ENCODE measurements around the gene PKDCC.
"Not testable (repeated sequence)": the region's sequence is repeated elsewhere in the genome, so short reads cannot be mapped to it uniquely, and the experiment has no call there.

Gene PKDCC

DNA sequence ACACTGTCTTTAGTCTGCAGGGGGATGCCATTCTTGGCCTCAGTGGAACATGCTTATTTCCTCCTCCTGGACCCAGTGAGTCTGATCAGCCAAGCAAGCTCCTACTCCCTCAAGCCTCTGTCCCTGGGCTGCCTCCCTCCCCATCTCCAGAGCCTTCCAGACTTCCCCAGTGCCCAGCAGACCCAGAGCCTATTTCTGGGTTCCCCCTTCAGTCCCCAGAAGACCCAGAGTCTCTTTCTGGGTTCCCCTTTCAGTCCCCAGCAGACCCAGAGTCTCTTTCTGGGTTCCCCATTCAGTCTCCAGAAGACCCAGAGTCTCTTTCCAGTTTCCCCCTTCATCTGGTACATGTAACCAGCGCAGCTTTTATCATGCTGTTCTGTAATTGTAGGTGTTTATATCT lies 17.0 kb upstream of the PKDCC start:
- no peak for DNase-seq (ENCODE audit: low read depth)

DNA sequence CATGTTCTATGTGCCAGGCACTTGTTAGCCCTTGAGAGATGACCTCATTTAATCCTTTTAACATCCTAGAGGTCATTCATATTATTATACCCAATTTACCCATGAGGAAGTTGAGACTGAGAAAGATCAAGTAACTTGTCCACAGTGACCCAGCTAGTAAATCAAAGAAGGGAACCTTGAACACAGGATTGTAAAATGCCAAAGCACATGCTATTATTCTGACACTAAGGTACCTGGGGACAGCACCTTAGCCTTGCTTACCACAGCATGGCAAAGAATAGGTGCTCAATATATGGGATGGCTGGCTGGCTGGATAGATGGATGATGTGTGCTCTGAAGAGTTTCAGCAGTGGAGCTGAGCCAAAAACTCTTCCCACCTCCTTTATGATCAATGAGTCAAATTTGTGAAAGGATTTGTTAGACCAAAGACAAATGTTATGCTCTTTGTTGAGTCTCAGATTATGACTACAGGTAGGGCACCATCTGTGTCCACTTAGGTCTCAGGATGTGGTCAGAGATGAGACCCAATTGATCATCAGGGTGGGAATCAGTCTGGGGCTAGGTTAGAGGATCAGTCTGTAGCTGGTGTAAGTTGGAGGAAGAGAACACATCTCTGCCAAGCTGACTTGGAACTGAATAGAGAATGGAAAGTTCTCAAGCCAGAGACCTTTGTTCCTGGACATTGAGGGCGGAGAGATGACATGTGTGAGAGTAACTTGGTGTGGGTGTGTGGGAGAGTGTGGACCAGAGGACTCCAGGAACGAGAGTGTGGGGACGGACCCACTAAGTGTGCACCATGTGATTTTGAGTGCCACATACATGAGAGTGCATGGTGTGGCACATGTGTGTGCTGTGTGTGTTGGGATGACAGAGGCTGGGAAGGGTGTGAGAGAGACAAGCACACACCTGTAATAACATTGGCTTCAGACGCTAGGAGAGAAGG lies 16.3 kb upstream of the PKDCC start:
- DNase-seq (ENCODE audit: low read depth), result no peak

DNA sequence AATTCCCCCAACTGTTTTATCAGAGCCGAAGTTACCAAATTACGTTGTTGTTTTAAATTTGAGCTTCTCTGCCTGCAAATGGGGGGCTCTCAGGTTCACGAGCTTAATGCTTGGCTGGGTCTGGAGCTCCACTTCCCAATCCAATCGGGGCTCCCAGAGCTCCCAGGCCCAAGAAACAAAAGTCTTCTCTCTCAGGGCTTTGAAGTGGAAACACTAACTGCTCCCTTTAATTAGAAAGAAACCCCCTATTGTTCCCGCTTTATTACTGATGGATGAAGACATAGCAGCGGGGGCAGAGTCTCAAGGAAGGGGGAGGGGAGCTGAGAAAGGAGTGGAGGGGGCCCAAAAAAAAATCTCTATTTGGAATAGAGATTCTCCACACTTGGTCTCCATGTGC lies 15.6 kb upstream of the PKDCC start:
- DNase-seq (ENCODE audit: low read depth), result no peak

DNA sequence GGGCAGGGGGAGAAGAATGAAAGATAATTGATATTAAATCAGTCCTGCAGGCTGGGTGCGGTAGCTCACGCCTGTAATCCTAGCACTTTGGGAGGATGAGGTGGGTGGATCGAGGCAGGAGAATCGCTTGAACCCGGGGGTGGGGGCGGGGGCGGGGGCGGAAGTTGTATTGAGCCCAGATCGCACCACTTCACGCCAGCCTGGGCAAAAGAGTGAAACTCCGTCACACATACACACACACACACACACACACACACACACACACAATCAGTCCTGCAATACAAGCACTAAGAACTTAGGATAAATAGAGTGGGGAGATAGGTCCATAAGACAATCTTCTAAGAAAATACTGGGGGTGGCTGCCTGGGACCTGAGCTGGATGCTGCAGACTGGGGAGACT lies 15.1 kb upstream of the PKDCC start:
- no peak for DNase-seq (ENCODE audit: low read depth)

DNA sequence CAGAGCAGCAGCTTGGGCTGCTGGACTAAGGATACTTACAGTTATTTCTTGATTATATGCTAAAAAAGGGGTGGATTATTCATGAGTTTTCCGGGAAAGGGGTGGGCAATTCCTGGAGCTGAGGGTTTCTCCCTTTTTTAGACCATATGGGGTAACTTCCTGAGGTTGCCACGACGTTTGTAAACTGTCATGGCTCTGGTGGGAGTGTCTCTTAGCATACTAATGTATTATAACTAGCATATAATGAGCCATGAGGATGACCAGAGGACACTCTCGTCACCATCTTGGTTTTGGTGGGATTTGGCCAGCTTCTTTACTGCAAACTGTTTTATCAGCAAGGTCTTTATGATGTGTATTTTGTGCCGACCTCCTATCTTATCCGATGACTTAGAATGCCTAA lies 13.7 kb upstream of the PKDCC start:
- DNase-seq (ENCODE audit: low read depth), result not testable (repeated sequence)

DNA sequence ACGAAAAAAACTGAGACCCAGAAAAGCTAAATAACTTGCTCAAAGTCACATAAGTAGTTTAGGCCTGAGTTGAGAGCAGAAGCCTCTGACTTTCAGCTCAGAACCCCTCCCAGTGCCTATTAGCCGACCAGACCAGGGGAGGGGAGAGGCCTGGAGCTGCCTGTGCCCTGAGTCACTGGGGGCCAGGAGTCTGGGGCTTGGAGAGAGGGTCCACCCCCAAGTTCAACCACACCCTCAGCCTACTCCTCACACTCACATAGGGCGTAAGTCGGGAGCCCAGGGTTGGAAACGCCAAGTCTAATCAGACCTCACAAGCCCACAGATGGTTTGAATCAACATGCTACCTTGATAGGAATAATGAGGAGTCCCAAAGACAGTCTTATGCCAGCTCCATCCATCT lies 12.6 kb upstream of the PKDCC start:
- DNase-seq (ENCODE audit: low read depth), result no peak

DNA sequence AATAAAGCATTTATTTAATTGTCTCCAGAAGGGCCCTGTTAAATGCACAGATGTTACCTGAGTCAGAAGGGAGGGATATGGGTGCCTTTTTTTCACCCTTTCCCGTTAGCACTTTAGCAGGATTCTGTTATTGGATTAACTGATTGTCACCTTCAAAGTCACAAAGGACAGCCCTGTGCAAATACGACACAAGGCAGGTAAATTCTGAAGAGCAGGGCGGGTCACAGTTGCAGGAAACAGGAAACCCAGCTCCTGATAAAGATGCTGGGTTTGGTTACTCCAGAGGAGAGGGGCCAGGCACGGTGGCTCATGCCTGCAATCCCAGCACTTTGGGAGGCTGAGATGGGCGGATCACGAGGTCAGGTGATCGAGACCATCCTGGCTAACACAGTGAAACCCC lies 11.4 kb upstream of the PKDCC start:
- DNase-seq (ENCODE audit: low read depth), result no peak

DNA sequence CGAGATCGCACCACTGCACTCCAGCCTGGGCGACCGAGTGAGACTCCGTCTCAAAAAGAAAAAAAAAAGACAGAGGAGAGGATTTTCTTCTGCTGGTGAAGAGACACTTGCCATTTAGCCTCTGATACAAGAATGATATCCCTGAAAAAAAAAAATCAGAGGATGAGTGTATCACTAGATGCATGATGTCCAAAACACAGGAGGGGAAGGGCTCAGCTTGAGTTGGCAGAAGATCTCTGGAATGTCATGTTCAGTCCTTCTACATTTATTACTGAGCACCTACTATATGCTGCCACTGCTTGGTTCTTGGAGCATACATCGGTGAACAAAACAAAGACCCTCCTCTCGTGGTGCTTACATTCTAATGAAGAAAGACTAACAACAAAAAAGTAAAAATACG lies 10.9 kb upstream of the PKDCC start:
- DNase-seq (ENCODE audit: low read depth), result no peak

DNA sequence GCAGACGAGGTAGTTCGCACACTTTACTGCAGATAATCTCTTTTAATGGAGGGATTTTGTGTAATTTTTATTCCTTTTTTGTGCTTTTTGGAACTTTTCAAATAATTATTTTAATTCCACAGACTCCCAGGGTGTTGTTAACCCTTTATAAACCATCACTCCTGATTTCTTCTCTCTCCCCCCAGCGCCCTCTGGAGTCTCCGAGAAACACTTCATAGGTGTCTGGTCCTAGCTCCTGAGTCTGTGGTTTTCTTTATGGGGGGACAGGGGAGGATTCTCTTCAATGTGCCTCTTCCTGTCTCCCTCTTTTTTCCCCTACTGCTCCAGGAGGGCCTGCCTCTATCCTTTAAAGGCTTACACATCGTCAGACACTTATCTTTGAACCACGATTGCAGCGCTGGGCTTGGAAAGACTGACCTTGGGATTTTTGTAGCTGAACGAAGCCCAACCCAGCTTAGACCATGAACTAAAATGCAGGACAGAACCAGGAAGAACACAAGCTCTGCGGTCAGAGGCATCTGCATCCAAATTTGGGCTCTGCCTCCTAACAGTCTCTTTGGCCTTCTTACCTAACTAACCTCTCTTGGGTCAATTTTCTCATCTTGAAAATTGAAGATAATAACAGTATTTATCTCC lies 7.1 kb upstream of the PKDCC start:
- DNase-seq (ENCODE audit: low read depth), result no peak

DNA sequence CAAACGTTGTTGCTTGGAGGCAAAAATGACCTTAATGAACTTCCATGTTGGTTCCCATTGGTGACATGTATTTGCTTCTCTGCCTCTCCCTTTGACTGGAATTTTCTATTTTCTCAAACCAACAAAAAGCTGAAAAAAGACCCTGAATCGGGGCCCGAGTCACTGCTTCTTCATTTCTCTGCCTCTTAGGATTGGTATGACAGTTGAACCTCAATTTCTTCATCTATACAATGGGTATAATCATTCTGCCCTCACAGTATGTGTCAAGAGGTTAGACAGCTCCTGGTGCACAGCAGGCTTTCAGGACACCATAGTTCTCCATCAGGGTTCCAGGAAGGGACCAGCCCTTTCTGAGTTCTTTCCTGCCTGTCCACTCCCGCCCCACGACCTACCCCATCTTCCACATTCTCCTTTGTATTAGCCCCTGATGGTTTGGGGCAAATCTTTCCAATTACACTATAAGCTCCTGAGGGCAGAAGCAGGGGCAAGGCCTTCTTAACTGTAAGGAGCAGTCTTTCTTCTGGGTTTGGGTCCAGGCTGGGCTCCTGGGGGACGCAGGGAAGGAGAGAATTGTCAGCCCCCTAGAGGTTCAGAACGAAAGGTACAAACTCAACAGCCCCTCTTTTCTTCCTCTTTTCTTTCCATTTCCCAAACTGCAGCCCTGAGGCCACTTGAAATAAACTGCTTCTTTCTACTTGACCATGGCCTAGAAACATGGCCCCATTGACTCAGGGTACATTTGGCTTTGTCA lies 6.3 kb upstream of the PKDCC start:
- no peak for DNase-seq (ENCODE audit: low read depth)

DNA sequence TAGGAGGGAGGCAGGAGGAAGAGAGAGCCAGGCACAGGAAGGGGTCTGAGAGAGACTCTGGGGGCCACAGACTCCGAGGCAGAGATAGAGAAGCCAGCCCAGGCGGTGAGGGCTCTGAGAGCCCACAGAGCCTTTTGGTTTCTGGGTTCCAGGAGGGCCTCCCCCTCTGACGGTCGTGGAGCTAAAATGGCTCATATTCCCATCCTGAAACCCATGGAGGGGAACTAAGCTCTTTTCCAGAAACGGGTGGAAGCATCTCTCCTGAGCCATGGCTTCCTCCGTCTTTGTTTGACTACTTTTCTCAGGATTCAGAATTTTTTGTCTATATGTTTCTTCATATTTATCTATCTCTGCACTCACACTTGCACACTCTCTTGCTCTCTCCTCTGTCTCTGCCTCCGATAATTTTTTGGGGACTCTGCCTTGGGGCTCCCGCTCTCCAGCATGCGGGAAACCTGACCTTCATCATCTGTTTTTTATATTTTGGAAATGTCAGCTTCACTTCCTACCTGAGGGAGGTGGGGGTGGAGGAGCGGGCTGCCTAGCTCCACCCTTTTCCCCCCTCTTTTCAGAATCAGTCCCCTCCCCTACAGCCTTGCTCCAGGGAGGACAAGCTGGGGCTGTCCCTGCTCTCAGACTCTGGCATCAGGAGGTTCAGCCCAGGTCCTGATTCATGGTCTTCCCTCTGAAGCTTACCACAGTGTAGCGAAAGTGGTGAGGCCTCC lies 5.0 kb upstream of the PKDCC start:
- DNase-seq (ENCODE audit: low read depth), result no peak

DNA sequence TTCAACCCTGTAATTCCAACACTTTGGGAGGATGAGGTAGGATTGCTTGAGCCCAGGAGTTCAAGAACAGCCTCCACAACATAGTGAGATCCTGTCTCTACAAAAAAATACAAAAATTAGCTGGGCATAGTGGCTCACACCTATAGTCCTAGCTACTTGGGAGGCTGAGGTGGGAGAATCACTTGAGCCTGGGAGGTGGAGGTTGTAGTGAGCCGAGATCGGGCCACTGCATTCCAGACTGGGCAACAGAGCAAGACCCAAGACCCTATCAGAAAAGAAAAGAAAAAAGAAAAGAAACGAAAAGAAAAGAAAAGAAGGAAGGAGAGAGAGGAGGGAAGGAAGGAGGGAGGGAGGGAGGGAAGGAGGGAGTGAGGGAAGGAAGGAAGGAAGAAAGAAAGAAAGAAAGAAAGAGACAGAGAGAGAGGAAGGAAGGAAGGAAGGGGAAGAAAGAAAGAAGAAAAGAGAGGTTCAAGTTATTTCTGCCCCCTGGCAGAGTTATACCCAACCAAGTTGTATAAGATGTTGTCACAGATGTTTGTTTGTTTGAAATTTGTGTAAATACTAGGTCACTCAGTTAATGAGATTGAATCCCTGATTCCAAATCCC lies 3.9 kb upstream of the PKDCC start:
- no peak for DNase-seq (ENCODE audit: low read depth)

DNA sequence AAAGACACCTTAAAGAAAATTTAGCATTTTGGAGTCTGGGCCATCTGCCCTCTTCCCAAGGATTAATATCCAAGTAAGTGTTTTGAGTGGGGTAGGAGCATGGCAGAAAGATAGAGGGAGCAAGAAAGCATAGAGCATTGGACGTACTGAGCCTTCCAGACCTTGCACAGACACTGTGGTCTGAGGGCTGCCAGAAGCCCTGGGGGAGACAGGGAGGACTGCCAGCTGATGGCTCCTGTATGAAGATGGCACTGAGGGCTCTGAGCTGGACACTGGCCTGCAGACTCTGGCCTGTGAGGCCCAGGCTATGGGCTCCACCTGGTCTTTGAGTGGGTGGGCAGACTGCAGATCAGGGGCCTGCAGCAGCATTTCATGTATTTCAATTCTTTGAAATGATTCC lies 2.9 kb upstream of the PKDCC start:
- no peak for DNase-seq (ENCODE audit: low read depth)

DNA sequence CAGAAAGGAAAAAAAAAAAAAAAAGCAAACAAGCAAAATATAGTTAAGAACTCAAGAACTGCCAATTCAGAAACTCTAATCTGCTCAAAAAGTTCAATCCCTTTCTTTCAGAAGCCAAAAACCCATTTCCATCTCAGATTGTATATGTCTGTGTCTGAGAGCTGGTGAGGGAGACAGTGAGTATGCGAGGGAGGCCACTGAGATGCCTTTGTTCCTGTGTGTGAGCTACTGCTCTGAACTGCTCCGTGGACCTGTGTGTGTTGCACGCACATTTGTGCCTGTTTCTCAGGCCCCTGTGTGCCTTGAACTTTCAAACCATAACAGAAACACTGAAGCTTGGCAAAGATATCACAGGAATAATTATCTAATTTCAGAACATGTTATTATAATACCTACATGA lies 2.5 kb upstream of the PKDCC start:
- no peak for DNase-seq (ENCODE audit: low read depth)

DNA sequence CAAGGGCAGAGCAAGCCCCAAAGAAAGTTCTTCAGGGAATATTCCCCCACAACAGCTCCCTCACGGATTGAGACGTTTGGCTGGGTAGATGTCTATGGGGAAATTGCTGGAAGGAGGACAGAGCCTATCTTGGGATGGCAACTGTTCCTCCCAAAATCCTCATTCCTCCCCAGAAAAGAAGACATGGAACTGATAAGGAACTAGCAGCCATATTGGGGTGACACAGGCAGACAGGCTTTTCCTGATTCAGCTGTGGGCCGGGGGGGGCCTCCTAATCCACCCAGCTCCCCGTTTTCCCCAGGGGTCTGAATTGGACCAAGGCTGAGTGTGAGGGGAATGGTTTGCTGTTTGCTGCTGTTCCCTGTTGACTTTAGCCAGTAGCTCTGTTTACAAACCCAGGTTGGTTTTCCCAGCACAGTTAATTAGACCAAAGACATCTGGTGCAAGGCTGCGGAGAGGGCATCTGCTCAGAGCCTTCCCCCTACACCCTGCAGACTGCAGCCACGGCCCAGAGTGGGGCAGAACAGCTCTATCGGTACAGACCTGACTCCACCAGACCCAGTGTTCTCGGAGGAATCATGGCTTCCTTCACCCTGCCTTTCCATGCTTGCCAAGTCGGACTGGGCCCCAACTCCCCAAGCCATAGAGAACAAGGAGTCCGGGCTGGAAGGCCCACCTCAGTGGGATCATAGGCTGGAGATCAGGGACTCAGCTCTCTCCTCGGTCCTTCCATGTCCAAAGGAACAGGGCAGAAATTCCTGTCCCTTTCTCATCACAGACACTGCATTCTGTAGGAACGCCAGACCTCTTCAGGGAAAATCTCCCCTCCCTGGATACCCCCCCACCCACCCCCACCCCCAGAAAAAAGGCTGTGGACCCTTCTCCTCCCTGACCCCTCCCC lies 1.7 kb upstream of the PKDCC start:
- no peak for DNase-seq (ENCODE audit: low read depth)

DNA sequence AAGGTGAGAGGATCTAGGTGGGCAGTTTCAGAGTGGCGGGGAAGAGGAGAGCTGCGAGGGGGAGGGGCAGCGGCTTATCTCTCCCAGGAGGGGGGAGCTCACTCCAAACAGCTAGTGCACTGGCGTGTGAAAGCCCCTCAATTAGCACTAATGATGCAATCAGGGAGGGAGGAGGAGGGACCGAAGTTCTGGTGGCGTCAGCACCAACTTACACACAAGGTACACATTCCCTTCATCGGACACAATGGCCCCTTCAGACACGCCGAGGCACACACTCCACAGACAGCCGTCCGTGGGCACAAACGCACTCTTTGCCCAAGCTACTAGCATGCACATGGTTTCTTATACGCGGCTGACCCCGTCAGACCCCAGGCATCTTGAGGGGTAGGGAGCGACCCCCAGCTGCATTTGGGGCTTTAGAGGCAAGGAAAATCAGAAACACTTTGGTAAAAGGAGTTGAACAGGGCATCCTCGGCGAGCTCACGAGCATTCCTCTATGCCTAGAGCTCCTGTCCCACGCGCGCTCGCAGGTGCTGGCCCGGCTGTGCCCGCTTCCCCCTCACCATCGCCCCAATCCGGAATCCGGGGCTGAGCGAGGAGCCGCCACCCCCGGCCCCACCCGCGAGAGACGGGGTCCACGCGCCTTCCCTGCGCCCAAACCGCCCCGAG lies 868 bp upstream of the PKDCC start:
- DNase-seq (ENCODE audit: low read depth), result no peak

DNA sequence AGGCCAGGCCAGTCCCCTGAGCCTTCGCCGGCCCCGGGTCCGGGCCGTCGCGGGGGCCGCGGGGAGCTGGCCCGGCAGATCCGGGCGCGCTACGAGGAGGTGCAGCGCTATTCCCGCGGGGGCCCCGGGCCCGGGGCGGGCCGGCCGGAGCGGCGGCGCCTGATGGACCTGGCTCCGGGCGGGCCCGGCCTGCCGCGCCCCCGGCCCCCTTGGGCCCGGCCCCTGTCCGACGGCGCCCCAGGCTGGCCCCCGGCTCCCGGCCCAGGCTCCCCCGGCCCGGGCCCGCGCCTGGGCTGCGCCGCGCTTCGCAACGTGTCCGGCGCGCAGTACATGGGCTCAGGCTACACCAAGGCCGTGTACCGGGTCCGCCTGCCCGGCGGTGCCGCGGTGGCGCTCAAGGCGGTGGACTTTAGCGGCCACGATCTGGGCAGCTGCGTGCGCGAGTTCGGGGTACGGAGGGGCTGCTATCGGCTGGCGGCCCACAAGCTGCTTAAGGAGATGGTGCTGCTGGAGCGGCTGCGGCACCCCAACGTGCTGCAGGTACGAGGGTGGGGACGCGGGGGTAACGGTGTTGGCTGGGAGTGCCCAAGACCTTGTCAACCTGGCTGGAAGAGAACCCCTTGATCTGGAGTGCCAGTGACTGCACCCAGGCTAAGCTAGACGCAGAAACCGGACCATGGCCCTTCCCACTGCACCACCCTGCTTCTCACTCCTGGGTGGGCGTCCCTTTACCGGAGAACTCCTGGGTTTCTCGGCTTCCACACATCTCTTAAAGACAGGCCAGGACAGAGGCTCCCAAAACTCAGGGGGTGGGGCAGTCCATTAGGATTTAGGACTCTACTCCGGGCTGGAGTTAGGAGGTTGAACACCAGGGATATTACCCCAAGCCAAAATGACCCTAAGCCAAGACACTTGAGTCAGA lies 739 bp downstream of the PKDCC start:
- DNase-seq (ENCODE audit: low read depth), result no peak

DNA sequence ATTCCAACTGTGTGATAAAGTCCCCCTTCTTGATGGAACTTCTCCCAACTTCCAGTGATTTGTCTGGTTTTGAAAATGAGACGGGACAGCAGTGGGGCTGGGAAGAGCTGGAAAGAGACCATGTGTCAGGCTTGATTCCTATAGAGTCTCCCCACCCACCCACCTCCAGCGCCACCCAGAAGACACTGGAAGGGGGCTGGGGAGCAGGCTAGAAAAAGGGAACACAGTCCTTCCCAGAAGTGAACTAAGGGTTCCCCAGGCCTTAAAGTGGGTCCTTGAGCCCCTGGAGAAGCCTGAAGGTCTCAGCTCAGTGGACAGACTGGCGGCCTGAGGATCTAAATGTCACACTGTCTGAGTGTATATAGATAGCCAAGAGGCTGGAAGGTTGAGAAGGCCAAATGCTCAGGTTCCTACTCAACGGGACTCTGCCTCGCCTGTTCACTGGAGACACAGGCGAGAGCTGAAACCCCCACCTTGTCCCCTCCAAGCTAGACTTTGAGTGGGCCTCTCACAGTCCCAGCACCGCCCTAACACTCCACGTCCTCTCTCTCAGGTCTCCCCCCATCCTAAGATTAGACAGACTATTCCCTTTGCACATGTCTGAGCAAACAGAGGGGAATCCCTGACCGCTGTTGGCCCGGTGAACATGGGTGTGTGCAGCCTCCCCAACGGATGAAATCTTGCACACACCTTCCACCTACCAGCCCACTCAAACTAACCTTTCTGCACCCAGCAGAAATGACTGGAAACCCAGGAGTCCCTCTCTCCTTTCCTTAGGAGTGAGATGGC lies 1.6 kb downstream of the PKDCC start:
- no peak for DNase-seq (ENCODE audit: low read depth)

All from activated T-helper 1 cell treated with Interleukin-2 at 50 U/mL for 16 hours (primary cell).